Astrocyte (in vitro differentiated cells and primary cell): ENCODE results near the gene AKR1A1.

ENCODE experiments used
- EZH2 ChIP-seq: IDR thresholded peaks from 2 replicates; pipeline ENCODE4 v1.6.1; 2012; ENCODE audit warnings: mild to moderate bottlenecking, low read length, inconsistent platforms; ENCODE audit not compliant: insufficient read depth
- TF ChIP-seq, protein P1 (sequence below): IDR thresholded peaks from 2 replicates; pipeline ENCODE4 v1.5.1; 2011; ENCODE audit warnings: low read depth, mild to moderate bottlenecking, inconsistent platforms, low read length, moderate library complexity; ENCODE audit not compliant: insufficient read depth

DNA sequence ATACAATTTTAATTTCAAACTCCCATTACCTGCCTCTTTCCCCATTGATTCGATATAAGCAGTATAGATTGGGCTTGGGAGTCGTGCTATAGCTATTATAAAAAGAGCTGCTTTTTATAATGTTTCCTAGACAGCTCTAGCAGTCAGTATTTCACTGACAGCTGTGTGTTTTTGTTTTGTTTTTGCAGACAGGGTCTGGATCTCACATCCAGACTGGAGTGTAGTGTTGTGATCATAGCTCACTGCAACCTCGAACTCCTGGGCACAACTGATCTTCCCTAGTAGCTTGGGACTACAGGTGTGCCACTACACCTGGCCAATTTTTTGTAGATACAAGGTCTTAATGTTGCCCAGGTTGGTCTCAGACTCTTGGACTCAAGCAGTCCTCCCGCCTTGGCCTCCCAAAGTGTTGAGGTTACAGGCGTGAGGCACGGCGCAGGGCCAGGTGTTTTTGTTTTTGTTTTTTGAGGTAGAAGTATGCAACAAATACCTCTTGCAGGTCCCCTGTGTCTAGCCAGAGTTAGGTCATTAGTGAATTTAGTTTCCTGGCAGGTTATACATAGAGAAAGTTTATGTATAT is 35.0 kb downstream of the AKR1A1 start:
- TF ChIP-seq, protein P1, sequence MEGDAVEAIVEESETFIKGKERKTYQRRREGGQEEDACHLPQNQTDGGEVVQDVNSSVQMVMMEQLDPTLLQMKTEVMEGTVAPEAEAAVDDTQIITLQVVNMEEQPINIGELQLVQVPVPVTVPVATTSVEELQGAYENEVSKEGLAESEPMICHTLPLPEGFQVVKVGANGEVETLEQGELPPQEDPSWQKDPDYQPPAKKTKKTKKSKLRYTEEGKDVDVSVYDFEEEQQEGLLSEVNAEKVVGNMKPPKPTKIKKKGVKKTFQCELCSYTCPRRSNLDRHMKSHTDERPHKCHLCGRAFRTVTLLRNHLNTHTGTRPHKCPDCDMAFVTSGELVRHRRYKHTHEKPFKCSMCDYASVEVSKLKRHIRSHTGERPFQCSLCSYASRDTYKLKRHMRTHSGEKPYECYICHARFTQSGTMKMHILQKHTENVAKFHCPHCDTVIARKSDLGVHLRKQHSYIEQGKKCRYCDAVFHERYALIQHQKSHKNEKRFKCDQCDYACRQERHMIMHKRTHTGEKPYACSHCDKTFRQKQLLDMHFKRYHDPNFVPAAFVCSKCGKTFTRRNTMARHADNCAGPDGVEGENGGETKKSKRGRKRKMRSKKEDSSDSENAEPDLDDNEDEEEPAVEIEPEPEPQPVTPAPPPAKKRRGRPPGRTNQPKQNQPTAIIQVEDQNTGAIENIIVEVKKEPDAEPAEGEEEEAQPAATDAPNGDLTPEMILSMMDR, result no peak
- TF ChIP-seq EZH2, result no peak
